GM12892 (cell line): ENCODE measurements around the gene ATOSA.

ENCODE experiments used
- POLR2A ChIP-seq: IDR thresholded peaks from 2 replicates; pipeline ENCODE4 v1.6.1; 2011; ENCODE audit warnings: low read depth, low read length, control low read depth
- POLR2AphosphoS5 ChIP-seq: IDR thresholded peaks from 2 replicates; pipeline ENCODE4 v1.6.1; 2011; ENCODE audit warnings: low read depth, low read length, control low read depth
- TAF1 ChIP-seq: IDR thresholded peaks from 2 replicates; pipeline ENCODE4 v1.6.1; 2011; ENCODE audit warnings: low read depth, mild to moderate bottlenecking, control low read depth, low read length, borderline replicate concordance

DNA sequence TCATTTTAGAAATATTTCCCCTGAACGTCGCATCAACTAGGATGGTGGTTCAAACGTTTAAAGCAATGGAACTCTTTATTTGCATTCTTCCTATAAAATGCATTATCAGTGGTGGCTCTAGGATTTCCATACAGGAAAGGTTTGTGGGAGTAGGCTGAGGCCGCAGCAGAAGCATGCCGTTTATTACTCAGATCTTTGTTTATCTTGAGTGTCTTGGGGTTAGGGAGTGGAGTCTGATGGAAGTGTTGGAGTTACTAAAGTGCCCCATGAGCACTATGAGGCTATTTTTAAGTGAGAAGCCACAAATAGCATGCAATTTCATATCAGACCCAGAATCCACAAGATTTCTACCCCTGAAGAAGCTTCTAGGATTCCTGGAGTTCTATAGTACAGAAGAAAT lies 26.2 kb downstream of the ATOSA start:
- TF ChIP-seq POLR2A, result no peak
- TF ChIP-seq TAF1, result no peak
- TF ChIP-seq POLR2AphosphoS5, result no peak
